Prostate gland (tissue), 2 donors: Measurements from ENCODE around the gene CAMKMT.

Experiments used
- CTCF ChIP-seq, 4 experiments: fragments of 200-600 bp in 2 of 4; fragments of 450-650 bp in 2 of 4; sonication (generic) in 2 of 4; IDR thresholded peaks; 1 replicate in 3 of 4; 2 replicates in 1 of 4; pipeline ENCODE4 v1.5.1; 2016 to 2019; ENCODE audit warnings: antibody characterized with exemption in 4 of 4, mild to moderate bottlenecking in 2 of 4, moderate library complexity in 2 of 4
- POLR2A ChIP-seq: fragments of 450-650 bp; IDR thresholded peaks from one replicate; pipeline ENCODE4 v1.6.1; 2016; ENCODE audit warnings: antibody characterized with exemption, mild to moderate bottlenecking
- POLR2AphosphoS5 ChIP-seq: sonication (generic); formaldehyde crosslinking; IDR thresholded peaks from one replicate; pipeline ENCODE4 v1.6.1; 2017; ENCODE audit warnings: antibody characterized with exemption

- TF ChIP-seq CTCF (IDR thresholded peaks at IDR 0.05), result no peak
- no peak for TF ChIP-seq POLR2A
- no peak for TF ChIP-seq POLR2AphosphoS5
Observed at GRCh38 chr2:44549856-44550255, 188.1 kb downstream of the CAMKMT start.
